Gastrocnemius medialis (tissue), 4 donors: Measurements from ENCODE around the gene RPP25L. TPM values are rescaled to one million over a fixed set of nuclear protein-coding genes. Genes with fewer than 3 reads are reported as not detected.
A peak's percentile ranks its signal among the peaks of the same experiment; 100 is the strongest.

Experiments used
- ATAC-seq, 2 donors: fragments of 150-250 bp; one replicate each; pipeline ENCODE4 v1.9.1; 2016
- DNase-seq, 2 donors: peaks; one replicate each; pipeline ENCODE4 v3.0.0-alpha.2; 2019
- H3K27ac ChIP-seq, 4 donors: fragments of 200-600 bp; sonication (generic); 1 replicate in 1 of 4; 2 replicates in 3 of 4; pipeline ENCODE4 v1.5.1; 2016 to 2018; ENCODE audit warnings: mild to moderate bottlenecking in 2 of 4, moderate library complexity in 1 of 4
- H3K27me3 ChIP-seq, 3 donors: fragments of 200-600 bp; sonication (generic) in 2 of 3; 1 replicate in 1 of 3; 2 replicates in 2 of 3; pipeline versions ENCODE4 v1.5.1 to v1.6.0; 2016 to 2019; ENCODE audit warnings: mild to moderate bottlenecking in 1 of 3, moderate library complexity in 1 of 3
- H3K36me3 ChIP-seq, 2 donors: fragments of 200-600 bp; sonication (generic) in 1 of 2; one replicate each; pipeline ENCODE4 v1.5.1; 2017 to 2018
- H3K4me1 ChIP-seq, 2 donors: fragments of 200-600 bp; sonication (generic) in 1 of 2; one replicate each; pipeline ENCODE4 v1.5.1; 2016 to 2017; ENCODE audit warnings: mild to moderate bottlenecking in 2 of 2
- H3K4me3 ChIP-seq, 4 donors: fragments of 200-600 bp; sonication (generic) in 3 of 4; 1 replicate in 1 of 4; 2 replicates in 3 of 4; pipeline ENCODE4 v1.5.1; 2016 to 2019; ENCODE audit warnings: mild to moderate bottlenecking in 2 of 4
- H3K9me3 ChIP-seq, 3 donors: fragments of 200-600 bp; sonication (generic) in 2 of 3; 1 replicate in 1 of 3; 2 replicates in 2 of 3; pipeline ENCODE4 v1.5.1; 2016 to 2019
- CTCF ChIP-seq, 5 experiments: fragments of 450-650 bp in 3 of 5; fragments of 200-600 bp in 2 of 5; sonication (generic) in 2 of 5; IDR thresholded peaks in 4 of 5; conservative IDR thresholded peaks in 1 of 5; 1 replicate in 4 of 5; 2 replicates in 1 of 5; pipeline ENCODE4 v1.5.1; 2016 to 2019; ENCODE audit warnings: antibody characterized with exemption in 5 of 5, mild to moderate bottlenecking in 3 of 5, moderate library complexity in 3 of 5
- POLR2A ChIP-seq, 2 donors: fragments of 450-650 bp; IDR thresholded peaks; one replicate each; pipeline ENCODE4 v1.6.1; 2017; ENCODE audit warnings: antibody characterized with exemption in 2 of 2, mild to moderate bottlenecking in 2 of 2, moderate library complexity in 2 of 2
- in situ Hi-C, 4 donors: fragments of 200-750 bp; cut with MboI; loops; one replicate each; pipeline versions ENCODE4 v1.15.0 to v1.8.0; 2017; ENCODE audit warnings: low sequenced_read_pairs in 4 of 4
- intact Hi-C: fragments of 100-400 bp; cut with DNase I; formaldehyde crosslinking; loops from one replicate; pipeline ENCODE4 v1.15.1; 2023; ENCODE audit warnings: low total_unique reads
- total RNA-seq, 4 donors: library from RNA; depleted of rRNA; stranded (reverse); fragments of >200 nt; gene quantifications; one replicate each; pipeline versions ENCODE4 v1.1.0 to v1.2.3, GENCODE V29; 2016

RPP25L gene
- total RNA-seq, 4 donors from 2014 or later = 53.7 to 138 (median 97.2) TPM

- Histone ChIP-seq H3K27ac (no peak overlapping the region), H3K4me1 (peaks cover 27 to 39% of the 10 kb centered on the region in 2 donors), H3K27me3 (no peaks in the 10 kb centered on the region), H3K9me3 (no peaks in the 10 kb centered on the region), H3K4me3 (no peak overlapping the region), H3K36me3 (peaks cover 0 to 8% of the 10 kb centered on the region in 2 donors)
- no peak for DNase-seq
- no peak for TF ChIP-seq CTCF (IDR thresholded peaks at IDR 0.05 in 4 of 5, conservative IDR thresholded peaks at IDR 0.05 in 1 of 5)
- TF ChIP-seq POLR2A (IDR thresholded peaks at IDR 0.05) = no peak
- intact Hi-C loops = no loop called here
- ATAC-seq = no peak
- in situ Hi-C loops = no loop called here
These were observed 43.8 kb downstream of the RPP25L start for GRCh38 chr9:34568133-34568532.

- ATAC-seq = no peak
- Histone ChIP-seq H3K27ac (no peak overlapping the region), H3K9me3 (no peaks in the 10 kb centered on the region), H3K36me3 (peaks cover 0 to 8% of the 10 kb centered on the region in 2 donors), H3K4me3 (no peak overlapping the region), H3K4me1 (peaks cover 21 to 40% of the 10 kb centered on the region in 2 donors), H3K27me3 (no peaks in the 10 kb centered on the region)
- intact Hi-C loops = no loop called here
- in situ Hi-C loops = no loop called here
- DNase-seq = no peak
- TF ChIP-seq CTCF (IDR thresholded peaks at IDR 0.05 in 4 of 5, conservative IDR thresholded peaks at IDR 0.05 in 1 of 5) (no peak), POLR2A (IDR thresholded peaks at IDR 0.05) (no peak)
These were observed 44.9 kb downstream of the RPP25L start for GRCh38 chr9:34566972-34567371.

GRCh38 chr9:34566322-34566721, 45.6 kb downstream of the RPP25L start:
- DNase-seq (no peak), ATAC-seq (no peak)
- Histone ChIP-seq H3K4me1 (peaks cover 15 to 40% of the 10 kb centered on the region in 2 donors), H3K27ac (peak overlapping the region in 1 of 4 donors; percentile 18), H3K4me3 (no peak overlapping the region), H3K36me3 (peaks cover 0 to 8% of the 10 kb centered on the region in 2 donors), H3K27me3 (no peaks in the 10 kb centered on the region), H3K9me3 (no peaks in the 10 kb centered on the region)
- in situ Hi-C loops (no loop called here), intact Hi-C loops (no loop called here)
- no peak for TF ChIP-seq CTCF (IDR thresholded peaks at IDR 0.05 in 4 of 5, conservative IDR thresholded peaks at IDR 0.05 in 1 of 5)
- no peak for TF ChIP-seq POLR2A (IDR thresholded peaks at IDR 0.05)

- ATAC-seq = no peak
- in situ Hi-C loops = no loop called here
These were observed 46.0 kb downstream of the RPP25L start for GRCh38 chr9:34565856-34566255.

More at GRCh38 chr9:34565856-34566255, 46.0 kb downstream of the RPP25L start:
- TF ChIP-seq POLR2A (IDR thresholded peaks at IDR 0.05) = no peak
- TF ChIP-seq CTCF (IDR thresholded peaks at IDR 0.05 in 4 of 5, conservative IDR thresholded peaks at IDR 0.05 in 1 of 5) = no peak
- Histone ChIP-seq H3K27ac (peak overlapping the region in 1 of 4 donors; percentile 18), H3K4me1 (peaks cover 13 to 40% of the 10 kb centered on the region in 2 donors), H3K36me3 (peaks cover 0 to 8% of the 10 kb centered on the region in 2 donors), H3K9me3 (no peaks in the 10 kb centered on the region), H3K4me3 (no peak overlapping the region), H3K27me3 (no peaks in the 10 kb centered on the region)
- DNase-seq = no peak
- intact Hi-C loops = no loop called here
